Measurements from ENCODE around the gene FCGR2B.
"Not testable (repeated sequence)": the region's sequence is repeated elsewhere in the genome, so short reads cannot be mapped to it uniquely, and the experiment has no call there.

FCGR2B gene

GRCh38 chr1:161676441-161676840, 13.5 kb downstream of the FCGR2B start:
- TF ChIP-seq CTCF (conservative IDR thresholded peaks at IDR 0.05; ENCODE audit: low read depth, low read length): no peak
- no peak for DNase-seq (ENCODE audit: low read depth)
- H3K4me3 ChIP-seq (ENCODE audit: low read depth, low read length): no peak overlapping the region

- no peak for TF ChIP-seq CTCF (conservative IDR thresholded peaks at IDR 0.05; ENCODE audit: low read depth, low read length)
- H3K4me3 ChIP-seq (ENCODE audit: low read depth, low read length): no peak overlapping the region
- DNase-seq (ENCODE audit: low read depth): no peak
Observed at GRCh38 chr1:161676958-161677689, 14.2 kb downstream of the FCGR2B start.

GRCh38 chr1:161678500-161678899, 15.6 kb downstream of the FCGR2B start:
- H3K4me3 ChIP-seq (ENCODE audit: low read depth, low read length): no peak overlapping the region
- no peak for TF ChIP-seq CTCF (conservative IDR thresholded peaks at IDR 0.05; ENCODE audit: low read depth, low read length)
- no peak for DNase-seq (ENCODE audit: low read depth)

GRCh38 chr1:161681879-161682278, 18.9 kb downstream of the FCGR2B start:
- no peak overlapping the region for H3K4me3 ChIP-seq (ENCODE audit: low read depth, low read length)
- TF ChIP-seq CTCF (conservative IDR thresholded peaks at IDR 0.05; ENCODE audit: low read depth, low read length): no peak
- DNase-seq (ENCODE audit: low read depth): no peak

- no peak for TF ChIP-seq CTCF (conservative IDR thresholded peaks at IDR 0.05; ENCODE audit: low read depth, low read length)
- DNase-seq (ENCODE audit: low read depth): no peak
- no peak overlapping the region for H3K4me3 ChIP-seq (ENCODE audit: low read depth, low read length)
Observed at GRCh38 chr1:161688946-161689345, 26.0 kb downstream of the FCGR2B start.

GRCh38 chr1:161691846-161692245, 28.9 kb downstream of the FCGR2B start:
- H3K4me3 ChIP-seq (ENCODE audit: low read depth, low read length): no peak overlapping the region
- no peak for TF ChIP-seq CTCF (conservative IDR thresholded peaks at IDR 0.05; ENCODE audit: low read depth, low read length)
- no peak for DNase-seq (ENCODE audit: low read depth)

GRCh38 chr1:161693020-161693712, 30.2 kb downstream of the FCGR2B start:
- not testable (repeated sequence) for DNase-seq (ENCODE audit: low read depth)

GRCh38 chr1:161698302-161698701, 35.4 kb downstream of the FCGR2B start:
- not testable (repeated sequence) for H3K4me3 ChIP-seq (ENCODE audit: low read depth, low read length); DNase-seq (ENCODE audit: low read depth)

More at GRCh38 chr1:161693020-161693712, 30.2 kb downstream of the FCGR2B start:
- not testable (repeated sequence) for H3K4me3 ChIP-seq (ENCODE audit: low read depth, low read length)
